UCSD-AML1 (cell line): ENCODE results near the gene CAMSAP1.

Source experiments
- DNase-seq: peaks from one replicate; lab custom pipeline; 2025; ENCODE audit not compliant: unreplicated experiment; lab: John Stamatoyannopoulos, UW

Gene CAMSAP1

DNA sequence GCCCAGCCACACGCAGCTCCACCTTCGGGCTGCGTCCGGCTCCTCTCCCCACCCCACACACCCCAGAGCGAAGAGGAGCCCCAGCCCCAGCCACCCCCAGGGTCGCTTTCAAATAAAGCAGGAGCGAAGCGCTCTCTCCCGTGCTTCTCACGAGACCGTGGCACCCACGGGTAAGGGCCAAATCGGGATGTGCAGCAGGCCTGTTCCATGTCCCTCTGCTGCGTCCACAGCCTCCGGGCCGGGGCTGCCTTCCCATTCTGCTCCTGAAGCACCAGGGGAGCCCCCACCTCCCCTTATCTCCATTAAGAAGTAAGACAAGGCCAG is 145.5 kb downstream of the CAMSAP1 start:
- no peak for DNase-seq

DNA sequence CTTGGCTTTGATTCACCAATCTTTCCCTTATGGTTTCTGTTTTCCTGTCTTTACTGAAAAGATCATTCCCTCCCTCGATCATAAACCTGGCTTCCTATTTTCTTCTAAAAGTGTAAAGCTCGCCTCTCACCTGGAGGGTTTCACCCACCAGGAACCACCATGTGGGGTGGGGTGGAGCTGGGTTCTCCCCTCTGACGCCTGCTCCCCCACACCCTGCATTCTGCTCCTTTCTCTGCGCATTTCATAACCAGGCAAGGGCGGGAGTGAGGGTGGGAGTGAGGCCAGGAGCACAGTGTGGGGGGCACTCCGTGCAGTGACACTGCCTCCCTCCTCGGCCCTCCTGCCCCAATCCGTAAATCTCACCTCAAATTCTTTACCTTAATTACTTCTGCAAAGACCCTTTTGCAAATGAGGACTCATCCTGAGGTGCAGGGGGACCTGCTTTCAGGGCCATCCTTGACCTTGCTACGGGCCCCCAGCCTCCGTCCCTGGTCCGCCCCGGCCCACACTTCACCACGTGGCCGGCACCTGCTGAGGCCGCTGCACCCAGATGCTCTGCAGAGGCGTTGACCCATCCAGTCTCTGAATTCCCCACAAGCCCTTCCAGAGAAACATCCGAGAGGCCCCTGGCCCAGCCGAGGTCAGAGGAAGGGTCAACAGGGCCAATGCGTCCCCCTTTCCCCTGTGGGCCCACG is 146.0 kb downstream of the CAMSAP1 start:
- no peak for DNase-seq

DNA sequence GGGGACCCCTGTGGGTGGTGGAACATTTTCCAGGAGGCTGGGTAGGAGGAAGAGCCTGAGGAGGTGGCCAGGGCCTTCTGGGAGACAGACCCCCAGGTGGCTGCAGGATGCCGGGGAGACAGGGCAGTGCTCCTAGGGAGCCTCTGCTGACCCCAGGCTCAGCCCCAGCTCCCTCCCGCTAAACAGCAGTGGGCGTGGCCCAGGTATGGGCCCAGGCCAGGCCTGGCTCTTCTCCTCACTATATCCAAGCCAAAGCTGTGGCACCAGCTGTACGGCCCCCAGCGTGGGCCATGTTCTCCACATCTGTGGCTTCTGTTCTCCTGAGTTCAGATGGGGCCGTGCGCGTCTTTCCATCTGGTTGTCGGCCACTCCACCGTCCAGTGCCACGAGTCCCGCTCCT is 146.9 kb downstream of the CAMSAP1 start:
- no peak for DNase-seq

DNA sequence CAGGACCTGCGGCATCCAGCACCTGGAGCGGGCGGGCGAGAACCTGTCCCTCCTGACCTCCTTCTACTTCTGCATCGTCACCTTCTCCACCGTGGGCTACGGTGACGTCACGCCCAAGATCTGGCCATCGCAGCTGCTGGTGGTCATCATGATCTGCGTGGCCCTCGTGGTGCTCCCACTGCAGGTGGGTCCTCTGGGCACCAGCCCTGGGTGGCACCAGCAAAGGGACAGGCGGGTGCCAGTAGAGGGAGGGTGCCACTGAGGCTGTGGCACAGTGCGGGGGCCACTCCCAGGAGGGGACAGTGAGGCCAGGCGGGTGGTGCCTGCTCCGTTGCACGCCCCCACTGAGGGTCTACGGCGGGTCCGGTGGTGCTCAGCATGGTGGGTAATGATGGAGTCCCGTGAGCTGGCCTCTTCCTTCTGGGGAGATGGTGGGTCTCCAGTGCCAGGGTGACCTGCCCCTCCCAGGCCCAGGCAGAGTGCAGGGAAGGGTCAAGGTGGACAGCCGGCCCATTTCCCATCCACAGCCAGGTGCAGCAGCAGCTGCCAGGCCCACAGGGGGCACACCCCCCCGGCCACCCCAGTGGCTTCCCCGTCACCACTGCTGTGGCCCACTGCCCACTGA is 147.6 kb downstream of the CAMSAP1 start:
- no peak for DNase-seq

DNA sequence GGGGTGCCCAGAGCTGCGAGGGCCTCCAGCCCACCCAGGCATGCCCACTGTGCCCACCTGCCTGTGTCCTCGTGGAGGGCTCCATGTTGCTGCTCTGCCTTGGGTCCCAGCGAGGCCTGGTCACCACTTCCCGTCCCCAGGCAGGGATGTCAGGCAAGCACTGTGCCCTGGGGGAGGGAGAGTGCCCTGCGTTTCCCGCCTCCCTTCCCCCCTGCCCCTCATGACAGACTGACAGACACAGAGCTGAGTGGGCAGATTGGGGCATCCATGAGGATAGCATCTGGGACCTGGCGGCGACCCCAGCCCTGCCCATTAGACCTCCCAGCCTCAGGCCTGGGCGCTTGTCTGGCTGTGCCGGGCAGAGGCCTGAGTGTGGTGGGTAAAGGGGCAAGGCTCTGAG is 148.5 kb downstream of the CAMSAP1 start:
- no peak for DNase-seq
